Activated CD8-positive, alpha-beta memory T cell treated with anti-CD3 and anti-CD28 coated beads, Interleukin-2, amount 50 U/mL, for 1 hour (primary cell): ENCODE data around the gene SYS1.

Experiments used
- DNase-seq: peaks from one replicate; pipeline ENCODE4 v3.0.0-alpha.2; 2020; ENCODE audit errors: extremely low read depth

SYS1 gene

GRCh38 chr20:45355209-45356084 lies 7.5 kb upstream of the SYS1 start:
- DNase-seq, result no peak

DNA sequence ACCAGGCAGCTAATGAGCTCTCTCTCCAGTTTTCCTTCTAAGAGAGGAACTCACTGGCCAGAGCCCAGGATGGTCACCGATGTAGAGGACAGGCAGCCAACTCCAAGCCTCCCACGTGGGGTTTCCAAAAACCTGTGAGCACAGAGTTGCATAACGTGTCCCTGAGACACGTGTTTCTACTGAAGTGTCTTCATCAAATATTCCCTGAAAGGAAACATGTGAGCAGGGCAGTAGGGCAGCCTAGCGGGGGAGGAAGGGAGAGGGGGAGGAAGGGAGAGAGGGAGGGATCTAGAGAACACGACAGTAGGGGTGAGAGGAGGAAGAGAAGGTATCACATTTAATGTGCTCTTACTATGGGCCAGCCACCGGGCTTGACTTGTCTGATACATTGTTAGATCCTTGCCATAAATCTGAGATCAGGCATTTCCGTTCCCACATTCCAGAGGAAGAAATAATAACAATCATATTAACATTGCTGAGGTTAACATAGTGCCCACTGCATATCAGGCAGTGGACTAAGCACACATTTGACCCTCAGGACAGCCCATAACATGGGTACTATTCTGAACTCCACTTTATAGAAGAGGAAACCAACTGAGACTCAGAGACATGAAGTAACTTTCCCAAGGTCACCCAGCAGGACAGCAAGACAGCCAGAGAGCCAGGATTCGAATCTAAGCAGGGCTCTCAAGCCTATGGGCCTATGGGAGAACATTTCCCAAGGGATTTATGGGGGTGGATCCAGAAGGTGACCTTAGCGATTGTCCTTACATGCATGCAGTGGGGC lies 4.5 kb upstream of the SYS1 start:
- no peak for DNase-seq

DNA sequence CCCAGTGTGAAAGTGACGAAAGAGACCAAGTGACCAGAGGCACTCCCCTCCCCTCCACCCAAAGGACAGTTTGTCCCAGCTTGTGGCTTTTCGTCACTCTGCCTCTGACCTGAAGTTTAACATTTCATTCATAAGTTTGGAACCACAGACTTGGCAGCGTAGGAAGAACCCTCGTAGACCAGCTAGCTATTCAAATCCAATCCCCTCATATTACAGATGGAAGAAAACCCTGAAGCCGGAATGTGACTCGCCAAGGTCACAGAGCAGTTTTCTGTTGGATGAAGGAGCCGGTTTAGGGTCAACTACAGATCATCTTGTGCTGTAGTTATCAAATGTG lies 3.9 kb upstream of the SYS1 start:
- no peak for DNase-seq

DNA sequence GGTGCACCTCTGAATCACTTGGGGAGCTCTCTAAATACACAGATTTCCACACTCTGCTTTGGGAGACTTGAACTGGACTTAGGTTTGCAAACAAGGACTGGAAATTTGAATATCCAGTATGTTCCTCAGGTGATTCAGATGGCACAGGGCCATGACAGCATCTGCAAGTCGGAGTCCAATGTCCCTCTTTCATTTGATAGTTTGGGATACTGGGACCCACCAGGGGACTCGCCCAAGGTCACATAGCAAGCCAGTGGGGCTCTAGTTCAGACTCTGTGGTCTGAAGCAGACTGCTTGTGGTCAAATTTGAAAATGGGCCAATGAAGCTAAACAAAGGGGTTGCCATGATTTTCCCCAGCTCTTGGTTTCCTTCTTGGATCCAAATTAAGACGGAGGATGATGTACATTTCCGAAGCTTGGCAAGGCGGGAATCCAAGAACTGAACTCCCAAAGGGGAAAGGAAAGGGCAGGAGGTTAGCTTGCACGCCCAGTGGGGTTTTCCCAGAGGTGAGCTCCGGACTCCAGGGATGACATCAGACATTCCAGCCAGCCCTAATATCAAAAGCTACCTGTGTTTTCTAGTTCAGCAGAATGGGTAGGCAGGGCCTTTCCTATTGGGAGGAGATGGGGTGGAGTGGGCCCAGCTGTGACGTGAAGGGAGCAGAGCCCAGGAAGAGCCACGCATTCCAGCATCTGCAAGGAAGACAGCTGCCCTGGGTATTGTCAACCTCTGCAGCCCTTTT lies 3.4 kb upstream of the SYS1 start:
- DNase-seq, result no peak

GRCh38 chr20:45361793-45362192 lies 1.2 kb upstream of the SYS1 start:
- DNase-seq, result no peak

DNA sequence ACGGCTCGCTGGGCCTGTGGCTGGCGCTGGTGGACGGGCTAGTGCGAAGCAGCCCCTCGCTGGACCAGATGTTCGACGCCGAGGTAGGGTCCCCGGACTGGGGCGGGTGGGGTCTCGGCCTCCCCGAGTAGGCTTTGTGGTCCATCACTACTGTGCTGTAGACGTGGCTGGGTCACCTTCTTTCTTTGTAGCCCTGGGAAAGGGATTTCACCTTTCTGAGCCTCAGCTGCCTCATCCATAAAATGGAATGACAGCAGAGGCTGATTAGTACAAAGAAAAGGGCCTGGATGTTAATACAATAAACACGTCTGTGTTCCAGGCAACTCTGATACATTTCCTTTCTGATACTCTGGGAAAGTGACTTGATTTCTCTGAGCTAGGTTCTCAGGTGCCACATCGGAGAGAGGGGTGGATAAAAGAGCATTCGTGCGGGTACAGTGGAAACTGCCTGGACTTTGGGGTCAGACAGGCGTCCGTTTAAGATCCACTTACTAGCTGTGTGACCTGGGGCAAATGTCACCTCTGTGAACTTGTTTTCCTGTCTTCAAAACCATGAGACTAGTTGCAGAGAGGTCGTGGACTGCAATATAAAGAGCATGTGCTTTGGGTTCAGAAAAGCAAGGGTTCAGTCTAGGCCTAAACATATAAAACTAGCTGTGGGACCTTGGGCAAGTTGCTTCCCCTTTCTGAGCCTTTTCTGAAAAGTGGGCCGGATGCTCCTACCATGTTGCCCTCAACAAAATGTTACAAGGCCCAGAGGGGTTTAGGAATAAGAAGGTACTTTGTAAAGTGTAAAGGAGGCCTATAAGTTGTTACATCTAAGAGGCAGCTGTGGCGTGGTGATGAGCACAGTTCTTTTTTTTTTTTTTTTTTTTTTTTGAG lies 896 bp downstream of the SYS1 start:
- DNase-seq, result no peak

- DNase-seq, result no peak
These were observed 2.6 kb downstream of the SYS1 start for GRCh38 chr20:45365444-45365970.

GRCh38 chr20:45366192-45366591 lies 3.2 kb downstream of the SYS1 start:
- DNase-seq, result no peak

DNA sequence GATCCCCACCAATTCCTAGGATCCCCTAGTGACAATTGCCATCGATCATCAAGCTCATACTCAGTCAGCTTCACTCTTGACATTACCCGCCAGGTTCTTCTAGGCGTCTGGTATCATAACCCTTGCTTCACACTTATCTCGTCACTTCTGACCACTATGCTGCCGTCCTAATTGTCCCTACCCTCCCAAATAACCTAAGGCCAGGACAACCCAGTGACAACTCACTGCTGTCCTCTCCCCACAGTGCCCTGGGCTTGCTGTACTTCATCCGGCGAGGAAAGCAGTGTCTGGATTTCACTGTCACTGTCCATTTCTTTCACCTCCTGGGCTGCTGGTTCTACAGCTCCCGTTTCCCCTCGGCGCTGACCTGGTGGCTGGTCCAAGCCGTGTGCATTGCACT lies 3.7 kb downstream of the SYS1 start:
- DNase-seq, result no peak

GRCh38 chr20:45367126-45367525 lies 4.2 kb downstream of the SYS1 start:
- no peak for DNase-seq

- DNase-seq, result no peak
These were observed 5.4 kb downstream of the SYS1 start for GRCh38 chr20:45368221-45368980.

DNA sequence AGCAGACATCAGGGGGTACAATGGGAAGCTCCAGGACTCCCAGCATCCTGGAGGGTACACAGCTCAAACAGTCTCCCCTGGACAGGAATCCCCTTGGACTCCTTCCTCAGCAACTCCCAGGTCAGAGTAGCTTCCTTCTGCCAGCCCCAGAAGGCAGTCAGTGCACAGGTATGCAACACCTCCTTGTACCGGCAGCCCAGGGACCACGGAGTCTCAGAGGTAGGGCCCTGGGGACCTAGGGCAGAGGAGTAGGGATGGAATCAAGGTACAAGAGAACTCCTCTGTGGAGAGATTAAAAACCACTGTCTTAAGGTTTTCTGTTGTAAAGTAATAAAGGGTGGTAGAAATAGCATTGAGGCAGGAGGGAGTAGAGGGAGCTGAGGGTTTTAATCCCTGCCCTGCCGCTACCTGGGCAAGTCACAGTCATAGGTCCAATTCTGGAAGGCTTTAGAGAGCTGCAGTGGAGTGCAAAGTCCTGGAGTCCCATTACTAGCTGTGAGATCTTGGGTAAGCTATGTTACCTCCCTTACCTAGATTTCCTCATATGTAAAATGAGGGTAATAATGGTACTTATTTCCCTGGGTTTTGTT lies 7.7 kb downstream of the SYS1 start:
- no peak for DNase-seq

- DNase-seq, result no peak
These were observed 9.3 kb downstream of the SYS1 start for GRCh38 chr20:45372241-45372640.

DNA sequence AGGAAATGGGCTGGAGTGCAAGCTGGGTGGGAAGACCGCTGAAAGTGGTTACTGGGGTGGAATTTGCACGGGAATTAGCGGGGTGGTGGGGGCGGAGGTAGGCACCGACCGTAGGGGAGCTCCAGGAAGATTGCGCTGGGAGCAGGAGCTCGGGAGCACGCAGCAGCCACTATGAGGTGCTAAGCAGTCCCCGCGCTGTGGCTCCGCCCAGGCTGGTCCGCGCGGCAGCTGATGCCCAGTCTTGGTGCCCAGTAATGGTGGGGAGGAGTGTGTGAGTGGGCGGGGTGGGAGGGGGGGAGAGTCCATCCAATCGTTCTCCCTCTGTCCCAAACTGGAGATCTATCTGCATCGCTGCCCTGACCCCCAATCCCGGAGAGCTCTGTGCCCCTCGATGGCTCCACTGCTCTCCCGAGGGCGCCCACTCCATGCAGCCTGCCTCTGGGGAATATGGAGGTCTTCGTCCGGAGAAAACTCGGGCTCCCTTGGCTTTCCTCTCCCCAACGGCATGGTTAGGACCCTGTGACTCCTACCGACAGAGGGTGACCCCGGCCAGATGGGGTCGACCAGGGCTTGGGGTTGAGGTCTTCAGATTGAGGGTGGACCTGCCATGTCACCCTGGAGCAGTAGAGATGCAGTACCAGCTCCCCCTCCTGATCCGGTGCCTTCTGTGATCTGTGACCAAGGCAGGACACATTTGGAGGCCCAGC lies 9.8 kb downstream of the SYS1 start:
- no peak for DNase-seq

DNA sequence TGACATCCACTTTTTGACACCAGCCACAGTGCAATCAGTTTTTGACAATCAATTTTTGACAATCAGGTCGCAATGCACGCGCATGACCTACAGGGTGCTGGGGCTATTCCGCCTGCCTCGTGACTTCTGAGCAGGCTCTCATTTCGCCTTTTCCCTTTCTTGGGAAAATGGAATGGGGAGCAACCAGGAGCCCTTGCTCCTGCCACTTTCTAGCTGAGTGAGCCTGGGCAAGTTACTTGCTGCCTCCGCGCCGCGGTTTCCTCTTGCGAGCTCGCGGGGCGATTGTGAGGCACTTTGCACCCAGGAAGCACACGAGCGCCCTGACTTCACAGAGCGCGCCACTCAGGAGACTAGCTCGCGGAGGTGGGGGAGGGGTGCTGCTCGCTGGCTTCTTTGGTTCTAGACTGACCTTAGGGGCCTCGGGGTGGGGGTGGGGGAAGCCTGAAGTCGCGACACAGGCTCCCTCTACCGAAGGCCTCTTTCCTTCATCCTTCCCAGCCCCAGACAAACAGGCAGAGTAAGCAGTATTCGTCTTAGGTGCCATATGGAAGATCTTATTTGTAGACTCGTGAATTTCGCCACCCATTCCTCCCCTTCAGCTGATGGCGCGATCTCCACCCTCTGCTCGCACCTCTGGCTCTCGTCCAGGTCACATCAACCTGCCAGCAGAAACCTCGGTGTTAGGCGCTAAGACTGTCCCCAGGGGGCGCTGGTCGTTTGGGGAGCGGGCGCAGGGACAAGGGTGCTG lies 10.6 kb downstream of the SYS1 start:
- DNase-seq, result peak; percentile 78

- no peak for DNase-seq
These were observed 11.1 kb downstream of the SYS1 start for GRCh38 chr20:45374101-45374467.

DNA sequence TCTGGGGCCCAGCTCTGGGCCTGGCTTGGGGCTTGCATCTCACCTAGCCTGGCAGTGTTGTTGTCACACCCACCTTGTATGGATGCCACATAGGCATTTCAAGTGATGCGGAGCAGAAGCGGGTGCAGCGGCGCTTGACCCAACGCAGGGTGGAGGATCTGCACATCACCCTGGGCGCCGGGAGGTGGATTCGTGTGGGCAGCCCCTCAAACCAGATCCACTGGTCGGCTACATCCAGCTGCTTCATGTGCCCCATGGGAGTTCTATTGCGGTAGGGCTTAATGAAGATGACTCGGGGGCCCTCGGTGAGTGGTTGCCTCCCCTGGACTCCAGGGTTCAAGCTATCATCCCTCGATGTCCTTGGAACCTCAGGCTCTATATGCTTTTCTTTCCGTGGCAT lies 12.0 kb downstream of the SYS1 start:
- DNase-seq, result no peak

DNA sequence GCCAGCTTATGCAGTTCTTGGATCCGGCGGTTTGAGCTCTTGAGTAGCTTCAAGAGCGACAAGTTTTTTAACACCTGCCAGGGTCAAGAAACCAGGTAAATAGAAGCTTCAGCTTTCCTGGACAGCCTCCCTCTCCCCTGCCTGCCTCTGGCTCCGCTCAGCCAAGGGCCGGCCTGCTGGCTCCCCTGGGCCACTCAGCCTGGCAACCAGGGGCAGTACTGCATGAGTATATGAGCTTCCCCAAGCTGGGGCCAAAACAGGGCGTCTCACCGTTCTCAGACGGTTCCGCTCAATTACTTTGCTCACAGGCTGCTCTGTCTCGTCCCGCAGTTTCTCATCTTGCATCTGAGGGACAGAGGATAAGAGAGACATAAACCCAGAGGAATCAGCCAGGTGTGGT lies 14.3 kb downstream of the SYS1 start:
- DNase-seq, result no peak

DNA sequence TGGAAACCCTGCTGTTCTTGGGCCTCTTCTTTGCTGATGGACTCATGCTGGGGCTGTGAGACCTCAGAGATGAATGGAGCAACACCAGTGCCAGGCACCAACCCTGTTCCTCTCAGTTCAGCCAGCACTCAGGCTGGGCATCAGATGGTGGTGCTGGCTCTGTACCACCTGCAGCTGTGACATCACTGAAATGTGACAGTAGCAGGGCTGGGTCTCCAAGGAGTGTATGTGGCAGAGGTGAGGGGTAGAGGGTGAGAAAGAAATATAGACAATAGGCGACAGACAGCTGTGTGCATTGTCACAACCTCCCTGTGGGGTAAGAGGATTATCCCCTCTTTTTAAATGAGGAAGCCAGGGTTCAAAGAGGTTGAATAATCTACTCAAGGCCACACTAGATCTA lies 15.2 kb downstream of the SYS1 start, which contains the start of gene TP53TG5:
Gene TP53TG5 (minus strand): TSS at position 135 of the 400 bp plus-strand sequence. CDS start 89 bp downstream, at position 46.
- no peak for DNase-seq
